T-helper 17 cell (primary cell): ENCODE measurements around the gene COA1. TPM values are rescaled to one million over a fixed set of nuclear protein-coding genes. Genes with fewer than 3 reads are reported as not detected.

Experiments used
- ATAC-seq: fragments of 150-1000 bp; cut with Tn5 transposase; 2 replicates; pipeline ENCODE4 v1.10.0; 2021; ENCODE audit warnings: mild to moderate bottlenecking, moderate library complexity
- DNase-seq, 3 donors: peaks; one replicate each; pipeline versions ENCODE4 v3.0.0 to v3.0.0-alpha.2; 2020 to 2021
- H3K9me3 ChIP-seq: one replicate; pipeline ENCODE4 v1.7.0; 2013; ENCODE audit warnings: low read length, mild to moderate bottlenecking; ENCODE audit not compliant: control insufficient read depth, poor library complexity, severe bottlenecking
- H3K27ac Mint-ChIP-seq: one replicate; pipeline ENCODE4 v1.8.0; 2022; ENCODE audit warnings: mild to moderate bottlenecking, moderate library complexity, mixed read lengths
- H3K27me3 Mint-ChIP-seq: one replicate; pipeline ENCODE4 v1.8.0; 2022; ENCODE audit warnings: mixed read lengths
- H3K36me3 Mint-ChIP-seq: one replicate; pipeline ENCODE4 v1.8.0; 2022; ENCODE audit warnings: low read depth, mixed read lengths
- H3K4me1 Mint-ChIP-seq: one replicate; pipeline ENCODE4 v1.8.0; 2022; ENCODE audit warnings: mild to moderate bottlenecking, mixed read lengths
- H3K4me3 Mint-ChIP-seq: one replicate; pipeline ENCODE4 v1.8.0; 2022; ENCODE audit warnings: mild to moderate bottlenecking, moderate library complexity, mixed read lengths
- total RNA-seq, 4 donors: library from RNA in 2 of 4; stranded (reverse) in 2 of 4; gene quantifications; one replicate each; pipeline ENCODE4 v1.2.3 and lab custom pipeline; 2022 to 2026

The COA1 gene
- total RNA-seq, 2 donors from 2014 or later, result 51.1 to 55.0 TPM

GRCh38 chr7:43647339-43647672 is 82.0 kb downstream of the COA1 start:
- Mint-ChIP-seq H3K4me1 (peaks cover 78% of the 10 kb centered on the region), H3K27ac (peak overlapping the region; percentile 94), H3K36me3 (peaks cover 4% of the 10 kb centered on the region), H3K4me3 (peak overlapping the region; percentile 94), H3K27me3 (no peaks in the 10 kb centered on the region)
- ATAC-seq, result no peak
- H3K9me3 ChIP-seq, result no peaks in the 10 kb centered on the region
- no peak for DNase-seq

GRCh38 chr7:43646603-43647338 is 82.6 kb downstream of the COA1 start:
- Mint-ChIP-seq H3K36me3 (peaks cover 4% of the 10 kb centered on the region), H3K4me1 (peaks cover 76% of the 10 kb centered on the region), H3K27me3 (no peaks in the 10 kb centered on the region), H3K4me3 (peak overlapping the region; percentile 94), H3K27ac (peak overlapping the region; percentile 94)
- H3K9me3 ChIP-seq, result no peaks in the 10 kb centered on the region
- DNase-seq (no peak), ATAC-seq (no peak)

DNA sequence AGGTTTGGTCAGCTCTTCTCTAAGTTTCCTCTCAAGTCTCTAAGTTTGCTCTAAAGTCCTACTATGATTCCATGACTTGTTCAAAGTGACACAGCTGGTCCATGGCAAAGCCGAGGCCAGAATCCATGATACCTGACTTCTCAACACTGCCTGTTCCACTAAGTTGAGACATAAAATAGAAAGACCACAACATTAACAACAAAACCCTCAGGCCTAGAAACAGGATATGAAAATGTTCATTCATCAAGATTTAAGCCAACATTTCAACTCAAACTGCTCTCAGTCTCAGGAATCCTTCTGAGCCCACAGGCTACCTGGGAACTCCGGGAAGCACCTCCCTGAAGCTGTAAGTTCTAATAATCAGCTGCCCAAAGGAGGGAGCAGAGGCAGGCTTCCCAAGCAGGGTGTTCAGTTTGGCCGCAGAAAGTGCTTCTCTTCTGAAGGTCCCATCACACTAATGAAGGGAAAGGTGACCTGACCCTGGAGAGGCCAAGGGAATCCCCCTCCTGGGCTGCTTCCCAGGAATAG is 83.6 kb downstream of the COA1 start:
- ATAC-seq (no peak), DNase-seq (no peak)
- Mint-ChIP-seq H3K27ac (peak overlapping the region; percentile 94), H3K4me3 (peak overlapping the region; percentile 13), H3K27me3 (no peaks in the 10 kb centered on the region), H3K36me3 (peaks cover 4% of the 10 kb centered on the region), H3K4me1 (peaks cover 72% of the 10 kb centered on the region)
- H3K9me3 ChIP-seq, result no peaks in the 10 kb centered on the region

GRCh38 chr7:43643846-43644245 is 85.5 kb downstream of the COA1 start:
- peak overlapping the region; percentile 46 for H3K4me3 Mint-ChIP-seq
- DNase-seq (no peak), ATAC-seq (no peak)
- H3K27me3 Mint-ChIP-seq, result no peaks in the 10 kb centered on the region
- H3K4me1 Mint-ChIP-seq, result peaks cover 57% of the 10 kb centered on the region
- peak overlapping the region; percentile 94 for H3K27ac Mint-ChIP-seq
- peaks cover 5% of the 10 kb centered on the region for H3K36me3 Mint-ChIP-seq
- no peaks in the 10 kb centered on the region for H3K9me3 ChIP-seq

DNA sequence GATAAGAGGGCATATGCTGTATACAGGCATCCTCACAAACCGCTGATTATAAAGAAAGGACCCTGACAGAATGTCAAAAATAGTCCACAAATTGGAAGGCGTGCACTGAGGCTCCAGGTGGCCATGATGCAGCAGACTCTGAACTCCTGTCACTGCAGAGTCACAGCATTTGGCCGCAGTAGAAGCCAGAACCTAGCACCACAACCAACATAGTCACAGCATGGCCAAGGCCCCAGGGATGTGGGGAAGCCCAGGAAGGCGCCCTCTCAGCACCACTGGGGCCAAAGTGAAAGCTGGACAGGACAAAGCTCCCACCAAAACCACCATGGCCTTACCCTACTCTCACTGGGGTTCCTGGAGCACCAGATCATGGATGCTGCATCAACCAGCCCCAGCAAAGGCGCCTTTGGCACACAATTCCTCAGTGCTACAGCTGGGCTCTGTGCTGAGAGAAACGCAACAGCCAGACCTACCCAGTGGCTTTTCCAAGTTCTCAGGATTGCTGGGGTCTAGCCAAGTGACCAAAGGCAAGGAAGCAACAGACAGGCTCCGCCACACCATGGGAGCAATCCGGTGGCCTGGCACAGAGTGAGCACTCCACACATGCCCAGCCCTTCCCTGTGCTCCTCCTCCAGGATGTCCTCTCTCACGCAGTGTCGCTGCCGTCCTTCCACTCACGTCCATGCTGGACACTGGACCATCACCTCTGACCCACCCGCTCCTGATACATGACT is 86.3 kb downstream of the COA1 start:
- ATAC-seq, result no peak
- DNase-seq, result no peak
- peaks cover 5% of the 10 kb centered on the region for H3K36me3 Mint-ChIP-seq
- H3K27ac Mint-ChIP-seq, result peak overlapping the region; percentile 94
- H3K9me3 ChIP-seq, result no peaks in the 10 kb centered on the region
- H3K4me3 Mint-ChIP-seq, result peak overlapping the region; percentile 46
- peaks cover 51% of the 10 kb centered on the region for H3K4me1 Mint-ChIP-seq
- H3K27me3 Mint-ChIP-seq, result no peaks in the 10 kb centered on the region

DNA sequence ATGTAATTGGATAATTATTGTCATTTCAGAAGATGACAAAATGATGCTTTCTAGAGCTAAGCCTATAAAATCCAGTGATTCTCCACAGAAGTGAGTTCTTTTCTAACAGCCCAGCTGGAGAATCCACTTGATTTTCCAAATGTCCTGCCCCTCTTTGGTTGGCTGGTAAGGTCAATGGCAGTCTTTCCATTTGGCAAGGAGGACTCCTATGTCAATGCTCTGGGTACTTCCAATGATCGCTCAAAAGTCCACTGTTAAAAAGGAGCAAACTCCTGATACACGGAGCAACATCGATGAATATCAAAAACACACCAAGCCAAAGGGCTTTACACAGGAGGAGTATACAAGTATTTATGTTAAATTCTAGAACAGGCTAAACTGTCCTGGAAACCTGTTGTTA is 88.6 kb downstream of the COA1 start:
- Mint-ChIP-seq H3K4me1 (peaks cover 48% of the 10 kb centered on the region), H3K4me3 (no peak overlapping the region), H3K36me3 (peaks cover 11% of the 10 kb centered on the region), H3K27ac (peak overlapping the region; percentile 94), H3K27me3 (no peaks in the 10 kb centered on the region)
- no peak for DNase-seq
- no peaks in the 10 kb centered on the region for H3K9me3 ChIP-seq
- no peak for ATAC-seq

- H3K36me3 Mint-ChIP-seq, result peaks cover 11% of the 10 kb centered on the region
- H3K4me3 Mint-ChIP-seq, result peak overlapping the region; percentile 12
- no peaks in the 10 kb centered on the region for H3K9me3 ChIP-seq
- ATAC-seq, result no peak
- peak overlapping the region; percentile 94 for H3K27ac Mint-ChIP-seq
- H3K27me3 Mint-ChIP-seq, result no peaks in the 10 kb centered on the region
- peaks cover 44% of the 10 kb centered on the region for H3K4me1 Mint-ChIP-seq
- no peak for DNase-seq
These were observed 89.3 kb downstream of the COA1 start for GRCh38 chr7:43639858-43640491.

DNA sequence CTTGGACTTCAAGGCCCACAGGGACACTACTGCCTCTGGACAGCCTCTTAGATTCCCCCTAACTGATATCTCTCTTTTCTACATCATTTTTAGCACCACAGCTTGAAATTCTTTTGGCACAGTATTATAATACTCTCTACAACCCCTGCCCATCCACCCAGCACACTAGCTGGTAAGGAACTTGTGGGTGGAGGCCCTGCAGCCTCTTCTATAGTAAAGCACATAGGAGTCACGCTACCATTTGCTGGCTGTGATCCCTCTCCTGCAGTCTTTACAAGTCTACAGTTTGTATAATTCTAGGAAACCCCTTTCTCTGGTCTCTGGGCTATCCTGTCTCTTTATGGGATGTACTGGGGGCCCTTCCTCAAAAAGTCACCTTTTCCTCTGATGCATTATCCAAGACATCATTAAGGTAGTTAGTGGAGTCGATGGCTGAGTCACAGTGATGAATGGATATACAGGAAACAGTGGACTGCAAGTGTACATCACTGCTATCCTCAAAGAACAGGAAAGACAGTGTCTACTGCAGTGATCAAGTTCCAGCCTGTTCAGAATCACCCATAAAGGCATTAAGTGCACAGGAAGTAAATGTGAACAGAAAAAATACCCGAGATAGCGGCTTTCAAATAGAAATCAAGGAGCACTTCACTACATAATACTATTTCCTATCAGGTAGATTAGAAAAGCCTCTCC is 92.1 kb downstream of the COA1 start:
- Mint-ChIP-seq H3K27me3 (no peaks in the 10 kb centered on the region), H3K4me3 (peak overlapping the region; percentile 45), H3K27ac (peak overlapping the region; percentile 94), H3K36me3 (peaks cover 11% of the 10 kb centered on the region), H3K4me1 (peaks cover 35% of the 10 kb centered on the region)
- DNase-seq, result no peak
- no peaks in the 10 kb centered on the region for H3K9me3 ChIP-seq
- ATAC-seq, result peak; percentile 65

- no peaks in the 10 kb centered on the region for H3K27me3 Mint-ChIP-seq
- DNase-seq (no peak), ATAC-seq (no peak)
- peak overlapping the region; percentile 94 for H3K27ac Mint-ChIP-seq
- peaks cover 39% of the 10 kb centered on the region for H3K4me1 Mint-ChIP-seq
- H3K9me3 ChIP-seq, result no peaks in the 10 kb centered on the region
- peaks cover 14% of the 10 kb centered on the region for H3K36me3 Mint-ChIP-seq
- H3K4me3 Mint-ChIP-seq, result no peak overlapping the region
These were observed 93.2 kb downstream of the COA1 start for GRCh38 chr7:43636093-43636492.

- H3K36me3 Mint-ChIP-seq, result peaks cover 14% of the 10 kb centered on the region
- H3K27me3 Mint-ChIP-seq, result no peaks in the 10 kb centered on the region
- peak overlapping the region; percentile 94 for H3K27ac Mint-ChIP-seq
These were observed 94.9 kb downstream of the COA1 start for GRCh38 chr7:43634384-43634783.

DNA sequence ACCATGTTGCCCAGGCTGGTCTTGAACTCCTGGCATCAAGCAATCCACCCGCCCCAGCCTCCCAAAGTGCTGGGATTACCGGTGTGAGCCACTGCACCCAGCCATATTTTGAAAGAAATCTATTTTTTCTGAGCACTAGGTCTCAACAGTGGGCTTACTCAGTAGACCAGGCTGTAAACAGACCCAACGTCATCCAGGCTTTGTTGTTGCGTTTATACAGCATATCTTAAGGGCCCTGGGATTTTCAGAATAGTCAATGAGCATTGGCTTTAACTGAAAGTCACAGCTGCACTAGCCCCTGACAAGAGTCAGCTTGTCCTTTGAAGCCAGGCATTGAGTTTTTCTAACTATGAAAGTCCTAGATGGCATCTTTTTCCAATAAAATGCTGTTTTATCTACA is 96.6 kb downstream of the COA1 start:
- Mint-ChIP-seq H3K27ac (peak overlapping the region; percentile 94), H3K36me3 (peaks cover 14% of the 10 kb centered on the region), H3K4me3 (peak overlapping the region; percentile 66), H3K27me3 (no peaks in the 10 kb centered on the region), H3K4me1 (peaks cover 51% of the 10 kb centered on the region)
- no peak for ATAC-seq
- H3K9me3 ChIP-seq, result no peaks in the 10 kb centered on the region
- no peak for DNase-seq

More at GRCh38 chr7:43634384-43634783, 94.9 kb downstream of the COA1 start:
- no peaks in the 10 kb centered on the region for H3K9me3 ChIP-seq
- DNase-seq (no peak), ATAC-seq (peak; percentile 5)
- Mint-ChIP-seq H3K4me3 (no peak overlapping the region), H3K4me1 (peaks cover 47% of the 10 kb centered on the region)

DNA sequence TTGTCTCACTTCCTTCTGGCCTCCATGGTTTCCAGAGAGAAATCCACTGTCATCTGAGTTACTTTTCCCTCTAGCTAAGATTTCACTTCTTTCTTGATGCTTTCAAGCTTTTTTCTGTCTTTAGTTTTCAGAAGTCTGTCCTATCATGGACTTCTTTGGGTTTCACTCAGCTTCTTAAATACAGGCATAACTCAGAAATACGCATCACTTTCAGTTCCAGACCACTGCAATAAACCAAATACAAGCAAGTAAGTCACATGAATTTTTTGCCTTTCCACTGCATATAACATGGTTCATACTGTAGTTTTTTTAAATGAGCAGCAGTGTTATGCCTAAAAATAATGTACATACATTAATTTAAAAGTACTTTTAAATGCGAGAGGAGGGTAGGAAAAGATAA is 97.8 kb downstream of the COA1 start:
- no peak for ATAC-seq
- H3K4me1 Mint-ChIP-seq, result peaks cover 45% of the 10 kb centered on the region
- H3K4me3 Mint-ChIP-seq, result peak overlapping the region; percentile 66

GRCh38 chr7:43630482-43630881 is 98.8 kb downstream of the COA1 start:
- peaks cover 53% of the 10 kb centered on the region for H3K4me1 Mint-ChIP-seq
- ATAC-seq, result no peak
- peak overlapping the region; percentile 94 for H3K27ac Mint-ChIP-seq
- peaks cover 13% of the 10 kb centered on the region for H3K36me3 Mint-ChIP-seq
- no peaks in the 10 kb centered on the region for H3K9me3 ChIP-seq
- DNase-seq, result no peak
- no peaks in the 10 kb centered on the region for H3K27me3 Mint-ChIP-seq
- peak overlapping the region; percentile 41 for H3K4me3 Mint-ChIP-seq

More for the DNA sequence above, 97.8 kb downstream of the COA1 start:
- Mint-ChIP-seq H3K36me3 (peaks cover 9% of the 10 kb centered on the region), H3K27ac (peak overlapping the region; percentile 94), H3K27me3 (no peaks in the 10 kb centered on the region)
- DNase-seq, result no peak
- H3K9me3 ChIP-seq, result no peaks in the 10 kb centered on the region
